Smooth muscle cell of trachea (primary cell): Measurements from ENCODE around the gene GHR. TPM values are rescaled to one million over a fixed set of nuclear protein-coding genes. Genes with fewer than 3 reads are reported as not detected.

Experiments
- total RNA-seq: library from RNA; depleted of rRNA; stranded (reverse); fragments of >200 nt; gene quantifications from 2 replicates; pipeline ENCODE4 v1.2.1, GENCODE V29; 2014

Gene GHR
- total RNA-seq, result 2.8 and 3.5 TPM in 2 replicates

DNA sequence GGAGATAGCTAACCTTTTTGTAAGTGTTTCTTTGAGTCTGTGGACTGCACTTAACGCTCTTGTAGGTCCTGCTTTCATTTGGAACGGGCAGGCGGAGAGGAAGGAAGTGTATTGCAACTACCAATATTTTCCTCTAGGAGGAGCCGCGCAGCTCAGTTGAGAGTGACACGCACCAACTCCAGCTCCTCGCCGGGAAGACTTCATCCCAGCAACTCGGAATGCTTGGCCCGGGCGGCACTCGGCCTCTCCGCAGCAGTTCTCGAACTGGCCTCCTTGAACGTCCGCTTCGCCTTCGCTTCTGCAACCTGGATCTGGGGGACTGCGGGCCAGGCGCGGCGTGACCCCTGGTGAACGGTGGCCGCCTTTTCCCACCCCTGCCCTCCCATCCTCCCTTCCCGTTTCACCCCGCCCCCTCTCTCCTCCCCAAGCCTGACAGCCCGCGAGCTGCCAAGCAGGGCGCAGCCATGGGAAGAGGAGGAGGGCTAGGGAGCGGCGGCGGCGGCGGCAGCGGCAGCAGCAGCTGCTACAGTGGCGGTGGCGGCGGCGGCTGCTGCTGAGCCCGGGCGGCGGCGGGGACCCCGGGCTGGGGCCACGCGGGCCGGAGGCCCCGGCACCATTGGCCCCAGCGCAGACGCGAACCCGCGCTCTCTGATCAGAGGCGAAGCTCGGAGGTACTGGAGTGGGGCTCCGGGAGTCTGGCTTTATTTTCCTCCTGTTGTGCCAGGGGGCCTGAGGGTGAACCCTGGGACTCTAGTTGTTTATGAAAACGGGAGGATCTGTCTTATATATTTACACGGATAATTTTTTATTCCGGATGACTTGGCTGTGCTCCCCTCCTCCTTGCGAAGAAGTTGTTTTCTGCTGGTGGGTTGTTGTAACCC lies at the start of gene GHR:
Gene GHR, plus strand, starts transcription at position 155 of the 881 bp plus-strand sequence. CDS start 142,436 bp downstream, outside the sequence.

GRCh38 chr5:42756606-42757601 lies 333.7 kb downstream of the GHR start, which contains the start of gene CCDC152:
Gene CCDC152 (plus strand): TSS chr5:42756818. CDS start chr5:42759122, 2,304 bp downstream.

